ENCODE results near the gene OR6N2. TPM values are rescaled to one million over a fixed set of nuclear protein-coding genes. Genes with fewer than 3 reads are reported as not detected.

The OR6N2 gene
- total RNA-seq, 1 experiment from 2014 or later = not detected

DNA sequence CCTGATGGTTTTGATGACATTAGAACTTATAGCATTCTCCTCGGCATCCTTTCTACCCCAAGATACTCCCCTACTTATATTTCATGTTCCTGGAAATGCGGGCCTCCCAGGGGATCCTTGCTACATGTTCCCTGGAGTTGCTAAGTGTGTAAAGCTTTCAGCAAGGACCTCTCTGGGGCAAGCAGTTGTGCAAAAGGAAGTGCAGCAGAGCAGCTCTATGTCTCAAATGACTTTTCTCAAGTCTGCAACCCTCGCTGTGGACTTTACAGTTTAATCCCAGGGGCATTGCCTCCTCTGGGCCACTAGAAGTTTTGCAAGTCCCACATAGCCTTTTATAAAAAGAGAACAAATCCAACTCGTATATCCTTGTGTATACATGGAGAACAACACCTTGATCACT is 29.3 kb upstream of the OR6N2 start:
- CTCF ChIA-PET = no interaction called here
- BruUV-seq (replicated peaks) = no TSS peak
- TF ChIP-seq EZH2 (IDR thresholded peaks at IDR 0.05; ENCODE audit: borderline replicate concordance, low read depth, low read length, poor library complexity, severe bottlenecking) = no peak
- TF ChIP-seq, protein P1, sequence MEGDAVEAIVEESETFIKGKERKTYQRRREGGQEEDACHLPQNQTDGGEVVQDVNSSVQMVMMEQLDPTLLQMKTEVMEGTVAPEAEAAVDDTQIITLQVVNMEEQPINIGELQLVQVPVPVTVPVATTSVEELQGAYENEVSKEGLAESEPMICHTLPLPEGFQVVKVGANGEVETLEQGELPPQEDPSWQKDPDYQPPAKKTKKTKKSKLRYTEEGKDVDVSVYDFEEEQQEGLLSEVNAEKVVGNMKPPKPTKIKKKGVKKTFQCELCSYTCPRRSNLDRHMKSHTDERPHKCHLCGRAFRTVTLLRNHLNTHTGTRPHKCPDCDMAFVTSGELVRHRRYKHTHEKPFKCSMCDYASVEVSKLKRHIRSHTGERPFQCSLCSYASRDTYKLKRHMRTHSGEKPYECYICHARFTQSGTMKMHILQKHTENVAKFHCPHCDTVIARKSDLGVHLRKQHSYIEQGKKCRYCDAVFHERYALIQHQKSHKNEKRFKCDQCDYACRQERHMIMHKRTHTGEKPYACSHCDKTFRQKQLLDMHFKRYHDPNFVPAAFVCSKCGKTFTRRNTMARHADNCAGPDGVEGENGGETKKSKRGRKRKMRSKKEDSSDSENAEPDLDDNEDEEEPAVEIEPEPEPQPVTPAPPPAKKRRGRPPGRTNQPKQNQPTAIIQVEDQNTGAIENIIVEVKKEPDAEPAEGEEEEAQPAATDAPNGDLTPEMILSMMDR (conservative IDR thresholded peaks at IDR 0.05; ENCODE audit: low read depth, low read length) = no peak
- POLR2A ChIA-PET (ENCODE audit: low non-redundant PET) = no interaction called here
- Histone ChIP-seq H3K27ac (ENCODE audit: low read depth, low read length, poor library complexity, severe bottlenecking) (no peak overlapping the region), H3K36me3 (ENCODE audit: insufficient read depth, low read length, poor library complexity, severe bottlenecking) (no peaks in the 10 kb centered on the region), H3K27me3 (replicated peaks; ENCODE audit: insufficient read depth, low read depth, low read length, poor library complexity) (peaks cover 5% of the 10 kb centered on the region), H3K4me1 (ENCODE audit: insufficient read depth, low read length, poor library complexity, severe bottlenecking) (no peaks in the 10 kb centered on the region), H3K9me3 (ENCODE audit: low read depth, low read length, poor library complexity, severe bottlenecking) (no peaks in the 10 kb centered on the region), H3K4me3 (ENCODE audit: low read depth, low read length, poor library complexity, severe bottlenecking) (no peak overlapping the region)
- no peak for DNase-seq (ENCODE audit: low spot score)
- intact Hi-C loops (cut with micrococcal nuclease; ENCODE audit: unreplicated experiment) = no loop called here

DNA sequence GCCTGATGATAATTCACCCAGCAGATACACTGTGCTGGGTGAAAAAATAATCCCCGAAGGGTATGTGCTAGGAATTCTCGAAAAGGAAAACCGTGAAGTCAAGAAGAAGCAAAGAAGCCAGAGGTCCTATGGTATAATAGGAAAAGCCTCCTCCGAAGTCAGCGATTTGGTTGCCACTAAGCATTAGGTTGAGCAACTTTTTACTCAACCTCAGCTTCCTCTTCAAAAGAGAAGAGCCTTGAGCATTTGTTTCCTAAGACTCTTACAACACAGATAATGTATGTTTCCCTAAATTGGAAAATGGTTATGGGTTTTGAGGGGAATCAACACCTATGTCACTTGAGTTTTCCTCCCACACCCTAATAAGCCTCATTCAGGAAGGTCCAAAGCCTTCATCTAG is 28.9 kb upstream of the OR6N2 start:
- no peak for TF ChIP-seq EZH2 (IDR thresholded peaks at IDR 0.05; ENCODE audit: borderline replicate concordance, low read depth, low read length, poor library complexity, severe bottlenecking)
- TF ChIP-seq, protein P1 (conservative IDR thresholded peaks at IDR 0.05; ENCODE audit: low read depth, low read length) = no peak
- BruUV-seq (replicated peaks) = no TSS peak
- no peak for DNase-seq (ENCODE audit: low spot score)
- CTCF ChIA-PET = no interaction called here
- no peak overlapping the region for H3K4me3 ChIP-seq (ENCODE audit: low read depth, low read length, poor library complexity, severe bottlenecking)
- H3K9me3 ChIP-seq (ENCODE audit: low read depth, low read length, poor library complexity, severe bottlenecking) = no peaks in the 10 kb centered on the region
- H3K27ac ChIP-seq (ENCODE audit: low read depth, low read length, poor library complexity, severe bottlenecking) = no peak overlapping the region
- intact Hi-C loops (cut with micrococcal nuclease; ENCODE audit: unreplicated experiment) = no loop called here
- POLR2A ChIA-PET (ENCODE audit: low non-redundant PET) = no interaction called here
- H3K4me1 ChIP-seq (ENCODE audit: insufficient read depth, low read length, poor library complexity, severe bottlenecking) = no peaks in the 10 kb centered on the region
- peaks cover 5% of the 10 kb centered on the region for H3K27me3 ChIP-seq (replicated peaks; ENCODE audit: insufficient read depth, low read depth, low read length, poor library complexity)
- no peaks in the 10 kb centered on the region for H3K36me3 ChIP-seq (ENCODE audit: insufficient read depth, low read length, poor library complexity, severe bottlenecking)

GRCh38 chr1:158809256-158809655 is 28.3 kb upstream of the OR6N2 start:
- H3K4me1 ChIP-seq (ENCODE audit: insufficient read depth, low read length, poor library complexity, severe bottlenecking) = no peaks in the 10 kb centered on the region
- TF ChIP-seq, protein P1 (conservative IDR thresholded peaks at IDR 0.05; ENCODE audit: low read depth, low read length) = no peak
- no peak for TF ChIP-seq EZH2 (IDR thresholded peaks at IDR 0.05; ENCODE audit: borderline replicate concordance, low read depth, low read length, poor library complexity, severe bottlenecking)
- H3K27ac ChIP-seq (ENCODE audit: low read depth, low read length, poor library complexity, severe bottlenecking) = no peak overlapping the region
- intact Hi-C loops (cut with micrococcal nuclease; ENCODE audit: unreplicated experiment) = no loop called here
- H3K9me3 ChIP-seq (ENCODE audit: low read depth, low read length, poor library complexity, severe bottlenecking) = no peaks in the 10 kb centered on the region
- no peaks in the 10 kb centered on the region for H3K36me3 ChIP-seq (ENCODE audit: insufficient read depth, low read length, poor library complexity, severe bottlenecking)
- peaks cover 5% of the 10 kb centered on the region for H3K27me3 ChIP-seq (replicated peaks; ENCODE audit: insufficient read depth, low read depth, low read length, poor library complexity)
- POLR2A ChIA-PET (ENCODE audit: low non-redundant PET) = no interaction called here
- no peak overlapping the region for H3K4me3 ChIP-seq (ENCODE audit: low read depth, low read length, poor library complexity, severe bottlenecking)
- DNase-seq (ENCODE audit: low spot score) = no peak
- CTCF ChIA-PET = no interaction called here
- no TSS peak for BruUV-seq (replicated peaks)

All from A673 (cell line).